DMS153 (cell line): ENCODE data around the gene SNRNP40.
A peak's percentile ranks its signal among the peaks of the same experiment; 100 is the strongest.
"Not testable (repeated sequence)": the region's sequence is repeated elsewhere in the genome, so short reads cannot be mapped to it uniquely, and the experiment has no call there.

Source experiments
- DNase-seq: peaks from one replicate; lab custom pipeline; 2025; lab: John Stamatoyannopoulos, UW

Gene SNRNP40

GRCh38 chr1:31296486-31297276 lies at the start of gene SNRNP40, which contains the start of gene ZCCHC17:
SNRNP40 (minus strand) TSS chr1:31296788; CDS start chr1:31296751, 37 bp downstream.
ZCCHC17 (plus strand) TSS chr1:31297032; CDS start chr1:31310099, 13,067 bp downstream.
- DNase-seq, result peak; percentile 100

GRCh38 chr1:31345635-31346034 lies 49.0 kb upstream of the SNRNP40 start:
- DNase-seq, result no peak

- DNase-seq, result no peak
Observed at GRCh38 chr1:31344503-31344902, 47.9 kb upstream of the SNRNP40 start.

GRCh38 chr1:31336687-31337467 lies 40.3 kb upstream of the SNRNP40 start:
- no peak for DNase-seq

- peak; percentile 81 for DNase-seq
Observed at GRCh38 chr1:31335007-31335406, 38.4 kb upstream of the SNRNP40 start.

- DNase-seq, result no peak
Observed at GRCh38 chr1:31327381-31327780, 30.8 kb upstream of the SNRNP40 start.

- no peak for DNase-seq
Observed at GRCh38 chr1:31326461-31326860, 29.9 kb upstream of the SNRNP40 start.

GRCh38 chr1:31324992-31325391 lies 28.4 kb upstream of the SNRNP40 start:
- DNase-seq, result no peak

- DNase-seq, result no peak
Observed at GRCh38 chr1:31324093-31324492, 27.5 kb upstream of the SNRNP40 start.

GRCh38 chr1:31318146-31318545 lies 21.6 kb upstream of the SNRNP40 start:
- DNase-seq, result no peak

- no peak for DNase-seq
Observed at GRCh38 chr1:31315902-31316301, 19.3 kb upstream of the SNRNP40 start.

- no peak for DNase-seq
Observed at GRCh38 chr1:31310198-31310597, 13.6 kb upstream of the SNRNP40 start.

- no peak for DNase-seq
Observed at GRCh38 chr1:31308036-31308435, 11.4 kb upstream of the SNRNP40 start.

GRCh38 chr1:31306278-31306677 lies 9.7 kb upstream of the SNRNP40 start:
- DNase-seq, result no peak

- DNase-seq, result no peak
Observed at GRCh38 chr1:31302709-31303441, 6.3 kb upstream of the SNRNP40 start.

- no peak for DNase-seq
Observed at GRCh38 chr1:31300193-31300592, 3.6 kb upstream of the SNRNP40 start.

GRCh38 chr1:31299365-31299764 lies 2.8 kb upstream of the SNRNP40 start:
- no peak for DNase-seq

GRCh38 chr1:31297277-31298247 lies 974 bp upstream of the SNRNP40 start:
- DNase-seq, result no peak

GRCh38 chr1:31295874-31296485 lies 608 bp downstream of the SNRNP40 start:
- DNase-seq, result no peak

GRCh38 chr1:31289021-31289420 lies 7.6 kb downstream of the SNRNP40 start:
- no peak for DNase-seq

GRCh38 chr1:31287791-31288190 lies 8.8 kb downstream of the SNRNP40 start:
- DNase-seq, result not testable (repeated sequence)
